ENCODE results near the gene KIAA0930. TPM values are rescaled to one million over a fixed set of nuclear protein-coding genes. Genes with fewer than 3 reads are reported as not detected.

Gene KIAA0930
- total and polyA plus RNA-seq, 2 experiments from 2014 or later: 8.6 to 50.9 TPM

- Histone ChIP-seq H3F3A (ENCODE audit: insufficient read depth) (0 out of 2 replicates have a peak, but pooled peaks cover 5% of the 10 kb centered on the region), H3K9ac (no peak overlapping the region), H3K27ac (no peak overlapping the region), H3K27me3 (replicated peaks; ENCODE audit: insufficient read depth) (no peaks in the 10 kb centered on the region), H3K4me2 (ENCODE audit: unreplicated experiment) (no peak overlapping the region), H3K36me3 (ENCODE audit: low read depth) (peaks cover 42% of the 10 kb centered on the region), H3K4me1 (ENCODE audit: insufficient read depth) (no peaks in the 10 kb centered on the region), H3K9me2 (ENCODE audit: insufficient read depth) (no peaks in the 10 kb centered on the region), H3K9me3 (ENCODE audit: low read depth) (no peaks in the 10 kb centered on the region), H3K4me3 (no peak overlapping the region), H4K20me1 (ENCODE audit: insufficient read depth) (no peaks in the 10 kb centered on the region; the same call in 1 of the 2 replicates), H3K79me2 (ENCODE audit: insufficient read depth) (peaks cover 37% of the 10 kb centered on the region), H2AFZ (no peak overlapping the region)
- 89 to 92% methylated on average over 13 of the region's 13 CpGs for WGBS, 2 experiments (ENCODE audit: low coverage in 1 of 2, low lambda C conversion rate in 2 of 2, missing lambda C conversion rate in 2 of 2)
- DNase-seq: no peak
- in situ Hi-C loops (cut with MboI): no loop called here
- no peak for TF ChIP-seq EZH2phosphoT487 (IDR thresholded peaks at IDR 0.05; ENCODE audit: insufficient read depth, low read depth)
- no peak for TF ChIP-seq EZH2 (IDR thresholded peaks at IDR 0.05; ENCODE audit: insufficient read depth, poor library complexity, severe bottlenecking)
Observed at GRCh38 chr22:45183974-45184373, 56.7 kb downstream of the KIAA0930 start.

DNA sequence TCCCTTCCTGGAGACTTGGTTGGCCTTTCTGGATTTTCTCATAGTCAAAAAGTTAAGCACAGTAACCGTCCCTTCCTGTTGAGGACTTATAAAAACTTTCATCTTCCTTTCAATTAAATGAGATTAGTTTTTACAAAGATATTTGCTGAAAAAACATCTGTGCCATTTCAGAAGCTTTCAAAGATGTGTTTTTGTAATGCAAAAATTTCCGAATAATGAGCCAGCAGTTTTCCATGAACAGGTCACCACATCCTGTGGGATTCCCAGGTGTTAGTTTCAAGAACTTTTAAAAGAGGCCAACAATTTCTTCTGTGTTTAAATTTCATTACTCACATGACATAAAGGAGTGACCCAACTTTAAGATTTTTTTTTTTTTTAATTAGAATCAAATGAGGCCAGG lies 58.9 kb downstream of the KIAA0930 start:
- no peaks in the 10 kb centered on the region for H3K27me3 ChIP-seq (replicated peaks; ENCODE audit: insufficient read depth)
- no peaks in the 10 kb centered on the region for H3K9me3 ChIP-seq (ENCODE audit: low read depth)
- no peak overlapping the region for H3K9ac ChIP-seq
- H4K20me1 ChIP-seq (ENCODE audit: insufficient read depth): no peaks in the 10 kb centered on the region; the same call in 1 of the 2 replicates
- H2AFZ ChIP-seq: no peak overlapping the region
- peaks cover 51% of the 10 kb centered on the region for H3K36me3 ChIP-seq (ENCODE audit: low read depth)
- no peaks in the 10 kb centered on the region for H3F3A ChIP-seq (ENCODE audit: insufficient read depth)
- DNase-seq: no peak
- in situ Hi-C loops (cut with MboI): no loop called here
- H3K79me2 ChIP-seq (ENCODE audit: insufficient read depth): peaks cover 58% of the 10 kb centered on the region
- H3K4me1 ChIP-seq (ENCODE audit: insufficient read depth): no peaks in the 10 kb centered on the region
- no peak overlapping the region for H3K4me2 ChIP-seq (ENCODE audit: unreplicated experiment)
- H3K27ac ChIP-seq: no peak overlapping the region
- TF ChIP-seq EZH2phosphoT487 (IDR thresholded peaks at IDR 0.05; ENCODE audit: insufficient read depth, low read depth) (no peak), EZH2 (IDR thresholded peaks at IDR 0.05; ENCODE audit: insufficient read depth, poor library complexity, severe bottlenecking) (no peak)
- H3K9me2 ChIP-seq (ENCODE audit: insufficient read depth): no peaks in the 10 kb centered on the region
- 99 to 100% methylated on average over 2 of the region's 2 CpGs for WGBS, 2 experiments (ENCODE audit: low coverage in 1 of 2, low lambda C conversion rate in 2 of 2, missing lambda C conversion rate in 2 of 2)
- H3K4me3 ChIP-seq: no peak overlapping the region

GRCh38 chr22:45181240-45181639 lies 59.5 kb downstream of the KIAA0930 start:
- Histone ChIP-seq H3F3A (ENCODE audit: insufficient read depth) (no peaks in the 10 kb centered on the region), H3K27me3 (replicated peaks; ENCODE audit: insufficient read depth) (no peaks in the 10 kb centered on the region), H3K4me3 (no peak overlapping the region), H3K79me2 (ENCODE audit: insufficient read depth) (peaks cover 63% of the 10 kb centered on the region), H4K20me1 (ENCODE audit: insufficient read depth) (no peaks in the 10 kb centered on the region; the same call in 1 of the 2 replicates), H3K4me2 (ENCODE audit: unreplicated experiment) (no peak overlapping the region), H3K4me1 (ENCODE audit: insufficient read depth) (no peaks in the 10 kb centered on the region), H2AFZ (no peak overlapping the region), H3K27ac (no peak overlapping the region), H3K9ac (no peak overlapping the region), H3K36me3 (ENCODE audit: low read depth) (peaks cover 54% of the 10 kb centered on the region), H3K9me3 (ENCODE audit: low read depth) (no peaks in the 10 kb centered on the region), H3K9me2 (ENCODE audit: insufficient read depth) (no peaks in the 10 kb centered on the region)
- WGBS, 2 experiments (ENCODE audit: low coverage in 1 of 2, low lambda C conversion rate in 2 of 2, missing lambda C conversion rate in 2 of 2): 94 to 99% methylated on average over 4 of the region's 4 CpGs
- TF ChIP-seq EZH2phosphoT487 (IDR thresholded peaks at IDR 0.05; ENCODE audit: insufficient read depth, low read depth): no peak
- no peak for TF ChIP-seq EZH2 (IDR thresholded peaks at IDR 0.05; ENCODE audit: insufficient read depth, poor library complexity, severe bottlenecking)
- in situ Hi-C loops (cut with MboI): no loop called here
- no peak for DNase-seq

- Histone ChIP-seq H2AFZ (no peak overlapping the region), H3K27ac (no peak overlapping the region), H3F3A (ENCODE audit: insufficient read depth) (no peaks in the 10 kb centered on the region), H3K4me1 (ENCODE audit: insufficient read depth) (no peaks in the 10 kb centered on the region), H3K79me2 (ENCODE audit: insufficient read depth) (peaks cover 71% of the 10 kb centered on the region), H4K20me1 (ENCODE audit: insufficient read depth) (peaks cover 3% of the 10 kb centered on the region; the same call in 1 of the 2 replicates), H3K4me2 (ENCODE audit: unreplicated experiment) (no peak overlapping the region), H3K36me3 (ENCODE audit: low read depth) (peaks cover 53% of the 10 kb centered on the region), H3K4me3 (no peak overlapping the region), H3K9me3 (ENCODE audit: low read depth) (no peaks in the 10 kb centered on the region), H3K9me2 (ENCODE audit: insufficient read depth) (no peaks in the 10 kb centered on the region), H3K9ac (no peak overlapping the region), H3K27me3 (replicated peaks; ENCODE audit: insufficient read depth) (no peaks in the 10 kb centered on the region)
- 90 to 94% methylated on average over 14 of the region's 14 CpGs for WGBS, 2 experiments (ENCODE audit: low coverage in 1 of 2, low lambda C conversion rate in 2 of 2, missing lambda C conversion rate in 2 of 2)
- no peak for DNase-seq
- TF ChIP-seq EZH2 (IDR thresholded peaks at IDR 0.05; ENCODE audit: insufficient read depth, poor library complexity, severe bottlenecking): no peak
- in situ Hi-C loops (cut with MboI): no loop called here
Observed at GRCh38 chr22:45180146-45180679, 60.5 kb downstream of the KIAA0930 start.

Measured in GM23248 (cell line).